HG03558 (cell line): Measurements from ENCODE around the gene SLC16A5.
"Not testable (repeated sequence)": the region's sequence is repeated elsewhere in the genome, so short reads cannot be mapped to it uniquely, and the experiment has no call there.

Experiments
- ATAC-seq: cut with Tn5 transposase; IDR thresholded peaks from one replicate; pipeline ENCODE4 v1.9.1; 2021; ENCODE audit warnings: moderate number of reproducible peaks; ENCODE audit not compliant: unreplicated experiment; ENCODE audit errors: extremely low read depth

SLC16A5 gene

DNA sequence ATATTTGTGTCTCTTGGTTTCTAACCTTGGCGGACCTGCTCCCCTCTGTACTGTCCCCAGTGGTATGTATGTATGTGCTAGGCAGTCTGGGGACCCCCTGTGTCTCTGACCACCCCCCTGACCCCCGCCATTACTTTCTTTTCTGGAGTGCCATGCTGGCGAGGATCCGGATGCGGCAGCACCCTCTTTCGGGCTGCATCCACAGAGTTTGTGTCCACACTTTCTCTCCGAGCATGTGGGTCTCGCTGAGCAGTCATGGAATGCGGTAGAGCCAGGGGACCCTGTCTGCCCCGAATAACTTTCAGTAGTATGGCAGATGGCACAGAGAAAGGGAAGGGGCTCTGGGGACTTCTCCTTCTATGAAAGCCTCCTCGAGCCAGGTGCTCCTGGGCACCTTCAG lies 23.7 kb upstream of the SLC16A5 start:
- no peak for ATAC-seq

DNA sequence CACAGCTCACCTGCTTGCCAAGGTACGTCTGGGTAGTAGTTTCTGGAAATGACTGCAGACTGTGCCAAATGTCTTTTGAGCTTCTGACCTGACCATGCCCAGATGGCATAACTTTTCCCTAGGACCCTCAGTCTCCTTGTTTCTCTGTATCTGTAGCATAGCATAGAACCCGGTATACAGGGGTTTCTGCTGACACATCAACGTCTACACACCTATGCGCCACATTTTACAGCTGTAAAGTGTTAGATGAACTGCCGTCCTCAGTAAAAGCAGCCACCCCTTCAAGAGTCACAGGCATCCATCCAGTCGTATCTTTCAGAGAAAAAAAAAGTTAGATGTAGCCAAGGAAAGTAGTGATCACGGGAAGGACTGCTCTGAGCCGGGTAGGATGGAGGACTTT lies 23.3 kb upstream of the SLC16A5 start:
- no peak for ATAC-seq

DNA sequence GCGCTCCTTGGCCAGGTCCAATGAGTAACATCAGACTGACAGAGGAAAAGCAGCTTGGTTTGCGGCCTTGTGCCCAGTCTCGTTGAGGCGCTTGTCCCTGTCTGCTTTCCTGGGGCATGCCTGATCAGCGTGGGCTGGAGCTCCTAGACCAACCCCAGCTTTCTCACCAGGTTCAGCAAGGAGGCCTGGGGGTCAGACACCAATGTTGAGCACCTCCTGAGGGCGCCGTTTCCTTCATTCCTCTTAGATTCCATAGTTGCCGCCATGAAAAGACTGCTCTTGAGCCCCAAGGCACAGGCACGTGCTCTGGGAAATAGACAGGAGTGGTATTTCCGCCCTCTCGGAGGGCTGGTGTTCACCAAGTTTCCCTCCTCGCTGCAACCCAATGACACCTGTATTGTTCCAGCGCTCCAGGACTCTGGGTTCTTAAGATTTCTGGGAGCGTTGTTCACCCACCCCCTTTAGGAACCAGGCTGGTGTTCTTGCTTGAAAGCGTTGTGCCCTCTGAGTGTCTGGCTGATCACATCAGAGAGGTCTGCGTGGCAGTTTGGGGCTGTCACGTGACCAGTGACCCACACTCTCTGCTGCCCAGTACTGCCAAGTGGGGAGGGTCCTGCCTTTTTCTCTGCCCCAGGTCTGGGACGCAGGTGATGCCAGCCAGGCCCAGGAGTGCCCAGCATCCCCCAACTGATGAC lies 22.7 kb upstream of the SLC16A5 start:
- ATAC-seq, result no peak

DNA sequence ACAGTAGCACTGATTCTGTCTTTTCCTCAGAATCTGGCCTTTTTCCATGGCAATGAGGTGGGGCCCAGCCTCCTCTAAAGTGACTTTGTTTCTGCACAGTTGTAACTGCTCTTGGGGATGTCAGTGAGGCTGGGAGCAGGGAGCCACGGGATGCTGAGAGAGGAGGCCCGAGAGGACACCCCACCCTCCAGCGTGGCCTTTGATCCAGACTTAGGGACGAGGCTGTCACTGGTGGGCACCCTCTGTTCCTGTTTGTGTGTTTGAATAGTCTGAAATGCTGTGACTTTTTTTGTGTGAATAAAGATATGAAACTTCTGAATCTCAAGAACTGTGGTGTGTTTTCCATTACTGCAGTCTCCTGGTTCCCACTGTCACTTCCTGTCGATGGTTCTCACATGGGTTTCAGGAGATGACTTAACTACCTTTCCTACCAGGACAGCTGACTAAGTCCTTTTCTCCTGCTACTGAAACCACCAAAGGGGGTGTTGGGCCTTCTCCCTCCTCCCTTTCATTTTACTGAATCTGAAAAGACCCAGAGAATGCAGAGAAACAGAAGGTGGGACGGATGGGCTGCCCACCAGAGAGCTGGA lies 22.1 kb upstream of the SLC16A5 start:
- no peak for ATAC-seq

DNA sequence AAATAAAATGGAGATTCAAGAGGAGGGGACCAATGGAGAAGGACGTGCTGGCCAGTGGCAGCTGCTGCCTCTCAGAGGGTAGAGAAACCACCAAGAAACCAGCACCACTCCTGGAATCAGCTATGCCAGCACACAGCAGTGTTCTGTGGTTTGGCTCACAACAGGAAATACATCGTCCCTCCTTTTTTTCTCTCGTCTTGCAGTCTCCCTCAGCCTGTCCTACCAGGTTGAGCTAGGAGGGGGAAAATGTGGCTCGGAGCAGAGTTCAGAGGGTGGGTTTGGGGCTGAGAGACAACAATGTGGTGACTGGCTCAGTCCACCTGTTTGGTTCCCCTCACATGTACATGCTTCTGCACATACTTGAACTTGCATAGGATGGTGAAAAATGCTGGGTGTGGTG lies 19.9 kb upstream of the SLC16A5 start:
- ATAC-seq, result no peak

DNA sequence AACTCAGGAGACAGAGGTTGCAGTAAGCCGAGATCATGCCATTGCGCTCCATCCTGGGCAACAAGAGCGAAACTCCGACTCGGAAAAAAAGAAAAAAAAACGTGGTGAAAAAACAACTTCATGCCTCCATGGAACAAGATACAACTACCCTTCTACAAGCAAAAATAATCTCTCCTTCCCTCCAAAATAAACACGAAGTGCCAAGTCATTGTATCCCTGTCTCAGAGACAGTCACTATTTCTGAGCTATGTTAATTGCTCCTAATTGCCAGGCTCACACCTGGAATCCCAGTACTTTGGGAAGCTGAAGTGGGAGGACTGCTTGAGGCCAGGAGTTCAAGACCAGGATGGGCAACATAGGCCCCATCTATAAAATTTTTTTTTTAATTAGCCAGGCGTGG lies 19.0 kb upstream of the SLC16A5 start:
- no peak for ATAC-seq

DNA sequence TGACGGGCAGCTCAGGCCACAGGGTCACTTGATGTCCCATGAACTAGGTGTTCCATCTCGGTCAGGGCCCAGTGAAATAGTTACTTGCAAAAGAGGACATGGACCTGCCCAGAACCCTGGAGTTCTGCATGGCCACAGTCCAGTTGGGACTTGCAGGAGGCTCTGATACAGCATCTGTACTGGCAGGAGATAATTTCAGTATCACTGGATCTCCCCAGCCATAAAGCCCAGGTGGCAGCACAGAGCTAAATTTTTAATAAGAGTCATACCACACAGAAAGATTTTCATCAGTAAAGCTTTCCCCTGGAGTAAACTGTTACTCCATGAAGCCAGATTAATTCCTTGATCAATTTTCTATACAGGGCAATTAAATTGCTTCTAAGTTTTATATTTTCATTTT lies 18.0 kb upstream of the SLC16A5 start:
- no peak for ATAC-seq

DNA sequence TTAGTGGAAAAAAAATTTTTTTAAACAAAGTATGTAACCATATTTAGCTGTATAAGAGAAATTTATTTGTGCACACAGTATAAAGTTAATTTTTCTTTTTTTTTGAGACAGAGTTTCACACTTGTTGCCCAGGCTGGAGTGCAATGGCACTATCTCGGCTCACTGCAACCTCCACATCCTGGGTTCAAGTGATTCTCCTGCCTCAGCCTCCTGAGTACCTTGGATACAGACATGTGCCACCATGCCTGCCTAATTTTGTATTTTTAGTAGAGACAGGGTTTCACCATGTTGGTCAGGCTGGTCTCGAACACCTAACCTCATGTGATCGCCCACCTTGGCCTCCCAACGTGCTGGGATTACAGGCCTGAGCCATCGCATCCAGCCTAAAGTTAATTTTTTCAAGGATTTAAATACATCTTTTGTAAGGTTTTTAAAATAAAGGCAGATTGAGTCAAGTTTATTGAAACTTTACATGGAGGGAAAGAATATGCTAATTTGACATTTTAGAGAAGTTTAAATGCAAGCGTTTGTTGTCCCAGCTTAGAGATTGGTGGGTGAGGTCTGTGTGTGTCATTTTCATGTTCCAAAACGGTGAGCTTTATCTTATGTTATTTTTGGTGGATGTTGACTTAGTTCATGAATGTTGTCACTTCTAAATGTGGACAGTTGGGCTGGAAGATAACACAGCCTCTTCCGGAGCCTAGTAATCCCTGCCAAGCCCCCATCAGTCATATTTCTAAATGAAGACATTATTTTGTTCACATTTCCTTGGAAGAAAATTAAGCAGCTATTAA lies 16.1 kb upstream of the SLC16A5 start:
- not testable (repeated sequence) for ATAC-seq

DNA sequence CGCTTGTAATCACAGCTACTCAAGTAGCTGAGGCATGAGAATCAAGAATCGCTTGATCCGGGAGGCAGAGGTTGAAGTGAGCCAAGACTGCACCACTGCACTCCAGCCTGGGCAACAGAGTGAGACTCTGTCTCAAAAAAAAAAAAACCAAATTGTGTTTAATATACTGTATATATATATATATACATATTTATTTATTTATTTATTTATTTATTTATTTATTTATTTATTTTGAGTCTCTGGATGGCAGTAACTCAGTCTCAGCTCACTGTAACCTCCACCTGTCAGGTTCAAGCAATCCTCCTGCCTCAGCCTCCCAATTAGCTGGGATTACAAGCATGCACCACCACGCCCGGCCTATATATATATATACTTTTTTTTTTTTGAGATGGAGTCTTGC lies 14.8 kb upstream of the SLC16A5 start:
- not testable (repeated sequence) for ATAC-seq

DNA sequence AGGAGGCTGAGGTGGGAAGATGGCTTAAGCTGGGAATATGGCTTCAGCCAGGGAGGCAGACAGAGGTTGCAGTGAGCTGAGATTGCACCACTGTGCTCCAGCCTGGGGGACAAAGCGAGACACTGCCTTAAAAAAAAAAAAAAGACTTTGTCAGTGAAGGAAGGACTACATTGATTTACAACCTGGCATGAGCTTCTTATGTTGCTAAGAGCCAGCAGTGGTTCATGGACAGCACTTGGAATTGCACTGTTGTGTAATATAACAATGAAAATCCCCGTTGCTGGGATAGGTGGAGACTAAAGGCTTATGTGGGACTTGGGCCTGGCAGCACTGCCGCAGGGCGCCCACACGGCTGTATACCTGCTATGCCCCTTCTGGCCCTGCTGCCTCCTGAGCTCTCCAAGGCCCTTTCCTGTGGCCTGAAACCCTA lies 14.1 kb upstream of the SLC16A5 start:
- ATAC-seq, result no peak

DNA sequence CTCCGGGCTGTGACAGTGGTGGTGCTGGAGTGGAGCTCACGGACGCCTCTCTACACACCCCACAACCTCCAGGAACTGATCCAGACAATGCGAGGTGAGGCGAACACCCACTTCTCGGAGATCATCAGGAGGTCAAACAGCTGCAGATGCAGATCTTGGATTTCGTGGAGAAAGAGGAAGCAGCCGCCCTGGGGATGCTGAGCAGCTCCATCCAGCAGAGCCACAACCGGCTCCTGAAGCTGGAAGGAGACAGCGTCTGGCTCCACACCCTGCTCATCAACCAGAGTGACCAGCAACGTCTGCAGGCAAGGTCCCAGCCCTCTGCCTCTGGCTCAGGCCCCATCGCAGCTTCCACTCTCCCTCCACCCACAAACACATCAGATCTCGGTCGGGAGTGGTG lies 13.2 kb upstream of the SLC16A5 start:
- ATAC-seq, result no peak

DNA sequence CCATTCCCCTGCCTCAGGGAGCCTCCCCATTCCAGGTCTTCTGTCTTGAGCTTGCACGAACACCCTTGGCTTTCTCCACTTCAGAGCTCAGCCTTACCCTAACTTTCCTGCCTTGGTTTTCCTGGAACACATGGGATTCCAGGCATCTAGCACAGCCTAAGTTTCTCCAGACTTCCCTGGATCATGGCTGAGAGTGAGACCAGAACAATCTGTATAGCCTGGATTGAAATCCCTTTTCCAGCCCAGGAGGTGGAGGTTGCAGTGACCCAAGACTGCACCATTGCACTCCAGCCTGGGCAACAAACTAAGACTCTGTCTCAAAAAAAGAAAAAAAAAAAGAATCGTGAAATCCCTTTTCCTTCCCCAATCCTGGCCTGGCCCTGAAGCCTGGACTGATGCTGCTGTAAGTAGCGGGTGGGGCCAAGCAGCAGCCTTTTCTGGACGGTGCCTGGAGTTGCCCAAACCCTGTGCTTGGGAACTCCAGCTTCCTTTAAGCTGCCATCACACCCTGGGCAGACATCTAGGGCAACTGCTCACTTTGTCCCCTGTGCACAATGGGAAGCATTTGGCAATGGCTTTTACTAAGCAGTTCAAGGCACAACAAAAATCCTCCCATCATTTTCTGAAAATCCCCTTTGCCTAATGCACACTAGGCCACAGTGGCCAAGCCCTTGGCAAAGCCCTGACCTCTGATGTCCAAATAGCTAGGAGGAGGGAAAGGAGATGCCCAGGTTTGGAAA lies 12.0 kb upstream of the SLC16A5 start:
- ATAC-seq, result no peak

DNA sequence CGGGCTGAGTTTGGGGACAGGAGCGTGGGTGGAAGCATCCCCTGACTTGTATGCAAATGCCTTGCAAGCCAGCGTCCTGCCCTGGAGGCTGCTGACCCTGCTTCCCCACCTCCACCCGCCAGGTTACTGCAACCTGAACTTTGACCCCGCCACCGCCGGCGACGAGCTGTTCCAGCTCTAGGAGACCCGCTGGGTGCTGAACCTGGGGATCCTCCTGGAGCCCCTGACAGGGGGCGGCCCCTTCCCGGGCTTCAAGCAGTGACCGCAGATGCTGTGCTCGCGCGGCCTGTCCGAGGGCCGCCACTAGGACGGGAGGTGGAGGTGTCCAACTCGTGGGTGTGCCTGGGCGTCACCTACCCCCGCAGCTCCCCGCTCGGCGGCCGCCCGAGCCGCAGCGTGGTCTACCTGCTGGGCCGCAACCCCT lies 10.7 kb upstream of the SLC16A5 start:
- no peak for ATAC-seq

DNA sequence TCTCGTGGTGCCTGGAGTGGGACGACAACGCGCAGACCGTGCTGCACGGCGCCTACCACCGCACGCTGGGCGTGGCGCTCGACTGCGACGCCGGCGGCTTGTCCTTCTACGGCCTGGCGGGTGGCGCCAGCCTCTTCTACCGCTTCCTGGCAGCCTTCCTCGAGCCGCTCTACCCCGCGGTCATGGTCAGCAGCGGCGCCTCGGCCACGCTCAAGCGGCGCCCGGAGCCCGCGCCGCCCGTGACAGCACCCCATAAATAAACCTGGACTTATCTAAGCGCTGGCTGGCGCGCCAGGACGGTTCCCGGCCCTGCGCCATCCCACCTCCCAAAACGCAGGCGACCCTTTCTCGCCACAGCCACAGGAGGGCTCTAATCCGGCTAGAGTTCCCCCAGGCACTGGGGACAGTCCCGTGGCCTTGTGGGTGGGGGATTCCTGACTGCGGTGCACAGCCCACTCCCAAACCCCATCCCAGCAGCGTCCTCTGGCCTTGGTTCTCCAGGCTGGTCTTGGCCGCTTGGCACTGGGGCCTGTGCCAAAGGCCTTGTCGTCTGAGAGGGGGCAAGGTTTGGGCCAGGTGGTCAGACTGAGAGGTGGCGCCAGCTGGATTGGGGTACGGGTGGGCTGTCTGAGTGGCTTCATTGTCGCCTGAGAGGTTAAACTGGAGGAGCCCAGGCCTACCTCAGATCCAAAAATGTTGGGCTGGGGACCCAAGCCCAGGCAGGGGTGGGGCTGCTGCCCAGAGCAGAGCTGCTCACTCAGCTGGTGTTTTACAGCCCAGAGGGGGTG lies 10.1 kb upstream of the SLC16A5 start:
- no peak for ATAC-seq

DNA sequence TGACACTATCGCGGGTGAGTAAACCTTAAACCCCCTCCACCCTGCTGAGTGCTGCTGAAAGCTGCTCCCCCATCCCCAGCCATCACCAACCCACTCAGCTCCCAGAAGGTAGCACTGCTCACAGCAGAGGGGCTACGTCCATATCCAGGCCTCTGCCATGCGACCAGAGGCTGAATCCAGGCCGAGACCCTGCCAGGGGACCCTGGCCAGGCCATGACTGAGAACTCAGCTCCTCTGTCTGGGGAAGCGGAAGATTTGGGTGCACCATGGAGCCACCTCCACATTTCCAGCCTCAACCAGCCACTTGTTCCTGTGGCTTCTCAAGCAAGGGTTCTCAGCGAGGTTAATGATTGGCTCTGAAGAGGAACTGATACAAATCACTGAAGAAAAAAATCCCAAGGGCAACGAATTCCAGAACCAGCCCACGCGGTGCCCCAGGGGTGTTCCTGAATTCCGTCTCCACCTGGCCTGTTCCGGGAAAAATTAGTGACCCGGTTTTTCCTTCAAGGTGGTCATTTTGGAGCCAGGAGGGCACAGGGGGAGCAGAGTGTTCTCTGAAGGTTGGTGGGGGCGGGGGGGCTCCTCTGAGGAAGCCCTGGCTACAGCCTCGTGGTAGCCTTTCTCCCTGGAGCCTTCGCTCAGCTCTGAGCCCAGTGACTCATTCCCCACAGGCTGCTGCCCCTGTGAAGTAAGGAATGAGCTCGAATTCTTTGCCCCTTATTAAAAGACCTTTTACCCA lies 9.3 kb upstream of the SLC16A5 start:
- no peak for ATAC-seq

DNA sequence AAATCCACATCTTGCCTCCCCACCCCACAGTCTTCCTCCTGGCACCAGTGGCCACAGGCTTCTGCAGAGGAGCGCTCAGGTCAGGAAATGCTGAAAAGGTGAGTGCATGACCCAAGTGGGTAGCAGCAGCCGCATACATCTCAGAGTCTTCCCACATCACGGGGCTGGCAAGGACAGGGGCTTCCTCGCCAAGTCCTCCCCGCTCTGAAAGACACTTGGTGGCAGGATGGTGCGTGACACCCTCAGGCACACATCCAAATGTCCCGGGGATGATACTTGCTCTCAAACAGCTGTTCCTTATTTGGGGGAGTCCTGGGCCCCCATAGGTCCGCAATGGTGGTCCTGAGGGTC lies 8.8 kb upstream of the SLC16A5 start:
- no peak for ATAC-seq

DNA sequence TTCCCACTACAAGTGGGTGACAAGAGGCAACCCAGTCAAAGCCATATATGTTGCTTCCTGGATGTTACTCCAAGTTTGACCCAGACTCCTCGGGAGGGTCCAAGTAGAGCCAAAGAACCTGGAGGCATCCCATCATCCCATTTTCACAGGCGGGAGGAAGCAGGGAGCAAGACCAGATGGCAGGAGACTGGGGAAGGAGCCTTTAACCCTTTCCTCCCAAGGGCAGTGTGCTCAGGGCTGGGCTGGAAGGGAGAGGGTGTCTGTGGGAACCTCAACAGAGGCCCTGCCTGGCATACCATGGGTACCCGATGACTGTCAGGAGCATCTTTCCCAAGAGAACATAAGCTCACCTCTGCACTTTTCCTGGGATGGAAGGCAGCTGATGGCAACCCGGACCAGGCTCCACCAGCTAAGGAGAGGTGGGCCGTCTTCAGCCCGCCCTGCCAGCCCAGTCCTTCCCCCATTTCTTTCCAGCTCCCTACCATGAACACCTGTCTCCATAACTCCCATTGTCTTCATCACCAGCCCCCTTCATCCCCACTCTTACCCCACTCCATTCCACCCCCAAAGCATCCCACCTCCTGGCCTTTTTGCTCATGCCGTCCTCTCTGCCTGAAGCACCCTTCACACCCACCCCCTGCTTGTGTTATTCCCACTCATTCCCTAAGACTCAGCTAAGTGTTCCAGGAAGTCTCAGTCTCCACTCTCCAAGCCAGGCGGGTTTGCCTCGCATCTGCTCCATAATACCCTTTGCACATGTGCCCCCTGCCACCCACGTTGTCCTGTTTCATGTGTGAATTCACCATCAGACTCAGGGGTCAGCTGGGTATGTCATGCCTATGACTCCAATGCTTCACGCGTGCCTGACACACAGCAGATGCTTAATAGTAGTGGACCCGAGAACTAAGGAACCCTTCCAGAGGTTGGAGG lies 5.9 kb upstream of the SLC16A5 start:
- no peak for ATAC-seq

DNA sequence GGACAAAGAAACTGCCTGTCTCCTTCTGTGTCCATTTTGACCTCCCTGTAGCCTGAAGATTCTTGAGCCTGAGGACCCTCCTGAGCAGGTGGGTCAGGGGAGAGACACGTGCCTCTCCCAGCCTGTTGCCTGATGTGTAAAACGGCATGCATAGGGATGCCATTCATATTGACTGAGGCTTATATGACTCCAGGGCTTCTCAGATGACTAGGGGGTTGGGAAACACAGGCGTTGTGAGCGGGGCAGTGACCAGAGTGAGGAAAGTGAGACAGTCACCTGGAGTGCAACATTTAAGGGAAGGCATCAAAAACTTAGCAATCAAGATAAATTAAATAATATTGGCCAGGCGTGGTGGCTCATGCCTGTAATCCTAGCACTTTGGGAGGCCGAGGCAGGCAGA lies 5.1 kb upstream of the SLC16A5 start:
- ATAC-seq, result no peak
